Measurements from ENCODE around the gene MYLIP.

The MYLIP gene

DNA sequence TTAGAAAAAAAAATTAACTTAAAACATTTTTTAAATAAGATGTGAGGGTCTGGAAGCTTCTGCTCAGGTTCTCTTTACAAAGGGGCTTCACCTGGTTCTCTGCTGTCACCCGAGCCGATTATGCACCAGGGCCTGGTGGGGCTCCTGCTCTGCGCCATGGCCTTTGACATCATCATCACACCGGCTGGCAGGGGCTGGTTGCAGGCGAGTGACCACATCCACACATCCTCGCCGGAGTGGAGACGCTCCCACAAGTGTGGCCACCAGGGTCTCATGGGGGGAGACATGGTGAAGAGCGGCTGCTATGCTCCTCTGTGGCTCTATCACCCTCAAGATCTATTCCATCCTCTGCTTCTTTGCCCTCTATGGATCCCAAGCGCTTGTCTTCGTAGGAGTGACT, 31.9 kb downstream of the MYLIP start:
- TF ChIP-seq CTCF (IDR thresholded peaks at IDR 0.05; ENCODE audit: low read depth, low read length) = no peak
- H3K4me3 ChIP-seq (ENCODE audit: low read depth, low read length) = no peak overlapping the region

- no peak overlapping the region for H3K4me3 ChIP-seq (ENCODE audit: low read depth, low read length)
Observed at GRCh38 chr6:16162003-16162402, 33.1 kb downstream of the MYLIP start.

DNA sequence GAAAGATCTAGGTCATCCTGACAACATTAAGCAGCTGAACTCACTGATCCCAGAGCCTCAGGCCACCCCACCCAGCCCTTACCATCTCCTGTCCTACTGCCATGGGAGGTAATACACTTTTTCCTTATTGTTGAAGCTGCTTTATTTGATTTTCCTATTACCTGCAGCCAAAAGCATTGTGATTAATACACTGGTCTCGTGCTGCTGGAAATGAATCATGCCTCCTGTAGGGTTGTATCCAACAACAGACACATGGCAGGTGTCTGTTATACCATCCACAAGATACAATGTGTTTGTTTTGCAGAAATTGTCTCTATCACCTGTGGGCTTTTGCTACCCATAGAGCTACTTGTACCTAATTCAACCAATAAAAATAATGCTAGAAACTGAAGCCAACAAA, 34.2 kb downstream of the MYLIP start:
- no peak for TF ChIP-seq CTCF (IDR thresholded peaks at IDR 0.05; ENCODE audit: low read depth, low read length)
- H3K4me3 ChIP-seq (ENCODE audit: low read depth, low read length) = no peak overlapping the region

More at GRCh38 chr6:16162003-16162402, 33.1 kb downstream of the MYLIP start:
- TF ChIP-seq CTCF (IDR thresholded peaks at IDR 0.05; ENCODE audit: low read depth, low read length) = no peak

DNA sequence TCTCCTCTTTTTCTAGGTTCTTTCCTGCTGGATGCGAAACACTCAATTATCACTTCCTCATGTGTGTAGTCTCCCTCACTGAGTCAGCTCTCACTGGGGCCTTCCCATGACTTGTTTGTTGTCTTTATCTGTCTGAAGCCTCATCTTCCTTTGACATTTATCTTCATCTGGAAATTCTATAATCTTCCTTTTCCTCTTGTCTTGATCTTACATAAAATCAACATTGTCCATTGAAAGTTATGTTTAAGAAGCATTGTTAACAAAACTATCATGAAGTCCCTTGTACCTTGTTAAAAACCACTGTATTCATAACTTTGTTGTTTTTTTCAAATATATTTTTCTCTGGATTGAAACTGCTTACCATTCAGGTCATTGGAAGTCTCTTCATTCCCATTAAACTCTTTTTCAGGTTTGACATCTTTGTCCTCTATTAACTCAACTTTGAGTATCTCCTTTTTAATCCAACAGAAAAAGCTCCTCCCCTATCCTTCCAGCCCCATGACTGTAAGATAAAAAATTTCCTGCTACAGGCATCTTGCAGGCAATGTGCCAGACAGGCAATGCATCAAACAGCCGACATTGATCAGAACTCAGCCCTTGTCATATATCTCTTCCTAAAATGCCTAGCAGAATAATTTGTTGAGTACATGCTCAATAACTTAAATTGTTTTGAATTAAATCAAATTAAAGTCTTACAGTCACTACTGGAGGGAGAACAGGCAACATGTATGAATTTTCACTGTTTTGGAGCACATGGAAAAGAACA, 34.8 kb downstream of the MYLIP start:
- no peak overlapping the region for H3K4me3 ChIP-seq (ENCODE audit: low read depth, low read length)
- no peak for TF ChIP-seq CTCF (IDR thresholded peaks at IDR 0.05; ENCODE audit: low read depth, low read length)

GRCh38 chr6:16165641-16166040, 36.8 kb downstream of the MYLIP start:
- H3K4me3 ChIP-seq (ENCODE audit: low read depth, low read length) = no peak overlapping the region
- no peak for TF ChIP-seq CTCF (IDR thresholded peaks at IDR 0.05; ENCODE audit: low read depth, low read length)

- no peak for TF ChIP-seq CTCF (IDR thresholded peaks at IDR 0.05; ENCODE audit: low read depth, low read length)
- H3K4me3 ChIP-seq (ENCODE audit: low read depth, low read length) = no peak overlapping the region
Observed at GRCh38 chr6:16166871-16167608, 38.2 kb downstream of the MYLIP start.

DNA sequence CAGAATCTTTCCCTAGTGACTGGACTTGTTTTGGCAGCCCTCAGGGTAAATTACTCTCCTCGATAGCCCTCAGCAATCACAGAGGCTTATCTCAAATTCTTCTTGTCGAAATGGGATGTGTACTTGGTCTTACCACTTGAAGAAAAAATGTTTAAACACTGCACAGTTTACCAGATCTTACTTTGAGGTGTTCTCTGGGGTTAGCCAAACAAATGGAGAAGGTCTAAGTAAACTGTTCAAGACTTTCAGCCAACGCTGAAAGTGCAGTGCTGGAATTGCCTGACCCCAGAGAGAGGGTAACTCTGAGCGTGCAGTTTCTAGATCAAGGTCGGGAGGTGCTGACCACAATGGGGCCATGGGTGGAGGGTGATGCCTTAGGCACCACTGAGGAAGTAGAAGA, 39.2 kb downstream of the MYLIP start:
- no peak overlapping the region for H3K4me3 ChIP-seq (ENCODE audit: low read depth, low read length)
- no peak for TF ChIP-seq CTCF (IDR thresholded peaks at IDR 0.05; ENCODE audit: low read depth, low read length)

Measured in WI38 (cell line).